Gastroesophageal sphincter (tissue), 3 donors: ENCODE data around the gene ARHGEF38.

Source experiments
- EP300 ChIP-seq: sonication (generic); formaldehyde crosslinking; IDR thresholded peaks from one replicate; pipeline ENCODE4 v1.6.1; 2017; ENCODE audit warnings: antibody characterized with exemption, mild to moderate bottlenecking
- POLR2A ChIP-seq, 2 donors: fragments of 450-650 bp; IDR thresholded peaks; one replicate each; pipeline ENCODE4 v1.6.1; 2017; ENCODE audit warnings: antibody characterized with exemption in 2 of 2, mild to moderate bottlenecking in 2 of 2, moderate library complexity in 1 of 2
- POLR2AphosphoS5 ChIP-seq: sonication (generic); formaldehyde crosslinking; IDR thresholded peaks from one replicate; pipeline ENCODE4 v1.6.1; 2017; ENCODE audit warnings: antibody characterized with exemption
- TF ChIP-seq, protein P1 (sequence below), 4 experiments: fragments of 200-600 bp in 2 of 4; fragments of 450-650 bp in 2 of 4; sonication (generic) in 1 of 4; IDR thresholded peaks; one replicate each; pipeline ENCODE4 v1.5.1; 2017 to 2019; ENCODE audit warnings: antibody characterized with exemption in 4 of 4, mild to moderate bottlenecking in 2 of 4, moderate library complexity in 2 of 4

DNA sequence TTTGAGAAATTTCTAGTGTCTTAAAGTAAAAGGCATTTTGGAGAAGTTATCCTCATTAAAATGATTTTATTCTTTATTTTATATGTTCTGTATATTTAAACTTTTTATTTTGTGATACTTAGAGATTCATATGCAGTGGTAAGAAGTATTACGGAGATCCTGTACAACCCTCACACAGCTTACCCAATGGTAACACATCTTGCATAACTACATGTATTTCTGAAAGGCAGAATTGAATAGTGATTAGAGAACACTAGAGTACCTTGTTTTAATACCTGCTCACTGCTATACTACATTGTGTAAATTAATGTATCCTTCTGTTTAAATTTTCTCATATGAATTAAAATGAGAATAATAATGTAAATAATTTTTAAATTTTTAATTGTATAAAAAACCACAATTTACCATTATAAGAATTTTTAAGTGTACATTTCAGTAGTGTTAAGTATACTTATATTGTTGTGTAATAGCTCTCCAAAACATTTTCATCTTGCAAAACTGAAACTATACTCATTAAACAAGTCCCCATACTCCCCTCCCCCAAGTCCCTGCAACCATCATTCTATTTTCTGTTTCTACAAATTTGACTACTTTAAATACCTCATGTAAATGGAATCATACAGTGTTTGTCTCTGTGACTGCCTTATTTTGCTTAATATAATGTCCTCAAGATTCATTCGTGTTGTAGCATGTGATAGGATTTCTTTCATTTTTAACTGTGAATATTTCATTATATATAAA is 110.7 kb downstream of the ARHGEF38 start:
- TF ChIP-seq, protein P1, sequence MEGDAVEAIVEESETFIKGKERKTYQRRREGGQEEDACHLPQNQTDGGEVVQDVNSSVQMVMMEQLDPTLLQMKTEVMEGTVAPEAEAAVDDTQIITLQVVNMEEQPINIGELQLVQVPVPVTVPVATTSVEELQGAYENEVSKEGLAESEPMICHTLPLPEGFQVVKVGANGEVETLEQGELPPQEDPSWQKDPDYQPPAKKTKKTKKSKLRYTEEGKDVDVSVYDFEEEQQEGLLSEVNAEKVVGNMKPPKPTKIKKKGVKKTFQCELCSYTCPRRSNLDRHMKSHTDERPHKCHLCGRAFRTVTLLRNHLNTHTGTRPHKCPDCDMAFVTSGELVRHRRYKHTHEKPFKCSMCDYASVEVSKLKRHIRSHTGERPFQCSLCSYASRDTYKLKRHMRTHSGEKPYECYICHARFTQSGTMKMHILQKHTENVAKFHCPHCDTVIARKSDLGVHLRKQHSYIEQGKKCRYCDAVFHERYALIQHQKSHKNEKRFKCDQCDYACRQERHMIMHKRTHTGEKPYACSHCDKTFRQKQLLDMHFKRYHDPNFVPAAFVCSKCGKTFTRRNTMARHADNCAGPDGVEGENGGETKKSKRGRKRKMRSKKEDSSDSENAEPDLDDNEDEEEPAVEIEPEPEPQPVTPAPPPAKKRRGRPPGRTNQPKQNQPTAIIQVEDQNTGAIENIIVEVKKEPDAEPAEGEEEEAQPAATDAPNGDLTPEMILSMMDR (IDR thresholded peaks at IDR 0.05) = no peak
- TF ChIP-seq POLR2A (IDR thresholded peaks at IDR 0.05) (no peak), POLR2AphosphoS5 (no peak), EP300 (no peak)
